ENCODE data around the gene NAV2. TPM values are rescaled to one million over a fixed set of nuclear protein-coding genes. Genes with fewer than 3 reads are reported as not detected.

Gene NAV2
- total RNA-seq, 1 experiment from 2014 or later = 32.3 TPM

GRCh38 chr11:19808076-19808911 is 95.7 kb downstream of the NAV2 start:
- DNase-seq (ENCODE audit: low read depth) = no peak

DNA sequence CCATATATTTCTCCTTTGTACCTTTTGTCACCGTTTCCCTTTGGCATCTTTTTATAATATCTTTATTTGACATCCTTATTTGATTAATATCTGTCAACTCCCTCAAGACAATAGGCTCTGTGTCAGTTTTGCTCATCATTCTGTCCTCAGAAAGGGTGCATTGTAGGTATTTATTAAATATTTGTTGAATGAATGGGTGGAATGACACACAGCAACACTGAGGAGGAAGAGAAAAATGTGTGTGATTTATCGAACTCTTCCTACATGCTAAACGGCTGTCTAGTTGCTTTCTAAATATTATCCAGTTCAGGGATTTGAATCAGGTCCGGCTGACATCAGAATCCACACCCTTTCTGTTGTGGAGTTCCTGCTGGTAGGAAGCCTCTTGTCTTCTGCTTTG is 98.2 kb downstream of the NAV2 start:
- DNase-seq (ENCODE audit: low read depth) = no peak

- DNase-seq (ENCODE audit: low read depth) = no peak
Observed at GRCh38 chr11:19811380-19811779, 98.7 kb downstream of the NAV2 start.

DNA sequence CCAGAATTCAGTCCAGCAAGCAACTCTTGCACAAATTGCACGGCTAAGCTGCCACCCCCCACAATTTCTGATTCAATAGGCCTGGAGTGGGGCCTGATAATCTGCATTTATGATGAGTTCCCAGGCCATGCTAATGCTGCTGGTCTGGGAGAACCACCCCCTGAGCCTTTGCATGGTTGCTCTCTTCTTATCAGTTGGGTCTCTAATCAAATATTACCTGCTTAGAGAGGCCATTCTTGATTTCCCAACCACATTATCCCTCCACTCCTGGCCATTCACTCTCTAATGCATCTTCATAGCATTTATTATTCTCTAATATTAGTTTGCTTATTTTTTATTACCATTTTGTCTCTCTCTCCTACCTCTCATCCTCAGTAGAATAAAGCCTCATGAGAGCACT is 99.5 kb downstream of the NAV2 start:
- no peak for DNase-seq (ENCODE audit: low read depth)

DNA sequence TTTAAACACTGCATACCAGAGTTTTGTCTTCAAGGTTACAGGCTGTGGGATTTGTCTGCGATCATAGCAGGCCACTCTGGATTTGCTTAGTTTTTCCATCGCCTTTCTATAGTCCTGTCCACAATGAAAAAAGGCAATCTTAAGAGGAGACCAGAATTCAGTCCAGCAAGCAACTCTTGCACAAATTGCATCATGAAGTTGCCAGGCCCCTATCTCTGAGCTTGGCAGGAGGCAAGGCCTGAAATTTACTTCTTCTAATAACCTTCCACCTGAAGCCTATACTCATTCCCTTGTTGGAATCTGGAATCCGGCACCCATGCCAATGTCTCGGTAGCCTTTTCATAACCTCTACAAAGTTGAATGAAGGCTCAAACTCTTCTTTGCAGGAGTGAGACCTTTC is 100.1 kb downstream of the NAV2 start:
- no peak for DNase-seq (ENCODE audit: low read depth)

DNA sequence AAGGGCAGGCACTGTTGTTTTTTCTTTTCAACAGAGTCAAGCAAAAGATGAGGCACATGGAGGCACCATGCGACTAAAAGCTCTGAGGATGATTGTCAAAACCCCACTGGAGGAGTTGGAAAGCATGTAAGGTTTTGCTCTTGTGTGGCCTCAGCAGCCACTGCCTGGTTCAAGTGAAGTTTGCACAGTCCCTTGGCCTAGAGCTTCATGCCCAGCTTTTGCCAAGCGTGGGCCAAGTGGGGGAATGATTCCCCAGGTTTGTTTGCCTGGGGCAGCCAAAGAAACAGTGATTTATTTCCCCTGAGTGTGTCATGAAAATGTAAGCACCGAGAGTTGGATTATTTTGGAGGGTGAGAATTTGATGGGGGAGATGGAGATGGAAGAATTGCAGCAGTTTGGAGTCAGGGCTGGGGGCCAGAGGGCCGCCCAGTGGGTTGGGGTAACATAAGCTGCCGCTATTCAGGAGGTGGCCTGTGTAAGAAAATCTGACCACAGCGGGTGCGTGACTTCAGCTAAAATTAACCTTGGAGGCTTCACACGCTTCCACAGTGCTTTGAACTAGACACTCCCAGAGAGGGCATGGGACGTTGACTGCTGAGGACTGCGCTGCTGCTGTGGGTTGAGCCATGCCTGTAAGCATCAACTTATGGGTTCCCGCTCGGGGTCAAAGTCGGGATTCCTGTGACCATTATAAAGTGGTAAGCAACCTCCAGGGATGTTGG is 100.7 kb downstream of the NAV2 start:
- no peak for DNase-seq (ENCODE audit: low read depth)

- DNase-seq (ENCODE audit: low read depth) = no peak
Observed at GRCh38 chr11:19814421-19814820, 101.8 kb downstream of the NAV2 start.

DNA sequence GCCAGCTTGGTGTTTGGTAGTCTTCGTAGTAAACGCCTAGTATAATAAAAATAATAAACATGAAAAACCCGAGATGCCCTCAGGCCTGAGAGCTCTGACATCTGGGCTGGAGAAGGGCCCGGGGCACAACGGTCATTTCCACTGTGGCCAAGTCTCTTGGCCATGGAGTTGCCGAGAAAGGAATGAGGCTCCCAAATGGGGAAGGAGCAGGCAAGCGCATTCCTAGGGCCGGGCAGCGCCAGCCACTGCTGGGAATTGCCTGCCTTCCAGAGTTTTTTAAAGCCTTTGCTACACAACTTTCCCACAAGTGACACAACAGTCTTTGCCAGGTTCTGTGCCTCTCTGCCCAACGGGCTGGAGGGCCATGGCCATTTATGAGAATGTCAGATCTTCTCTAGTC is 103.4 kb downstream of the NAV2 start:
- no peak for DNase-seq (ENCODE audit: low read depth)

GRCh38 chr11:19816817-19817216 is 104.2 kb downstream of the NAV2 start:
- no peak for DNase-seq (ENCODE audit: low read depth)

DNA sequence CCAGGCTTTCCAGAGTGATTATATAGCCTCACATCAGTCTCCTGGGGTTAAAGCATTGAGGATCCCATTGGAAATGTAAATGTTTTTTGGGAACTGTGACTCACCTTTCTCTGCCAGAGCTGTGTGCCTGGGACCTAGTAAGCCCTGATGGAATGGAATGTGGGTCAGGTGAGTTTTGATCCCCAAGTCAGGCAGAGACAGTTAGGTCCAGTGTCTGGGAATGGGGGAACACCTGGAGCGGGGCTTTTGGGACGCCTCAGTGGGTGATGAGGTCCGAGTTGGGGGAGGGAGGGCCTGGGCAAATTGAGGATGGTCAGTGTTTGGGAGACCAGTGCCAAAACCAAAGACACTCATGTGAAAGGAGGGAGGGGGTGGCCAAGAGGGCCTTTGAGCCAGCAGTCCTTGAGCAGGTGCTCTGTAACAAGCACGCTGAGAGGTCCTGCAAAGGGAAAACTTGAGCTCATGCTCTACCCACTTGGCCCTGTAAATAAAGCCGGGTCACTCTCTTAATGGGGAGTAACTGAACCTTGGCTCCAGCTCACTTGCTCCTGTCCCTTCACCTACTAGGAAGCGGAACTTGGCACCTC is 104.7 kb downstream of the NAV2 start:
- no peak for DNase-seq (ENCODE audit: low read depth)

DNA sequence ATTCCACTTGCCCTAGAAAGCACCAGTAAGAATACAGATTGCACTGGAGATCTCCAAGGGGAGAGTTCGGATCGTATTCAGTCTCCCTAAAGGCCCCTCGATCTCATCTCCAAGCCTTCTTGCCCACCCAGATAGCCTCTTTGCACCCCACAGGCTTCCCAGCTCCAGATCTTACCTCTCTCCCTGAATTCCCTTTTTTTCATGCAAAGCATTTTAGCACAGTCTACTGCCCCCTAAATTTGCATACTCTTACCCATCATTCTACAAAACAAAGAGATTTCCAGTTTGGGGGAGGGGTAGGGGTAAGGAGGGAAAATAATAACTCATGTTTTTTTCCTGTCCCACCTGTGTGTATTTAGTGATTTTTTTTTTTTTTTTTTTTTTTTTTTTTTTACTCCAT is 105.2 kb downstream of the NAV2 start:
- no peak for DNase-seq (ENCODE audit: low read depth)

- DNase-seq (ENCODE audit: low read depth) = no peak
Observed at GRCh38 chr11:19818619-19819018, 106.0 kb downstream of the NAV2 start.

GRCh38 chr11:19819148-19819547 is 106.5 kb downstream of the NAV2 start:
- no peak for DNase-seq (ENCODE audit: low read depth)

GRCh38 chr11:19820100-19820499 is 107.5 kb downstream of the NAV2 start:
- peak; percentile 22 for DNase-seq (ENCODE audit: low read depth)

DNA sequence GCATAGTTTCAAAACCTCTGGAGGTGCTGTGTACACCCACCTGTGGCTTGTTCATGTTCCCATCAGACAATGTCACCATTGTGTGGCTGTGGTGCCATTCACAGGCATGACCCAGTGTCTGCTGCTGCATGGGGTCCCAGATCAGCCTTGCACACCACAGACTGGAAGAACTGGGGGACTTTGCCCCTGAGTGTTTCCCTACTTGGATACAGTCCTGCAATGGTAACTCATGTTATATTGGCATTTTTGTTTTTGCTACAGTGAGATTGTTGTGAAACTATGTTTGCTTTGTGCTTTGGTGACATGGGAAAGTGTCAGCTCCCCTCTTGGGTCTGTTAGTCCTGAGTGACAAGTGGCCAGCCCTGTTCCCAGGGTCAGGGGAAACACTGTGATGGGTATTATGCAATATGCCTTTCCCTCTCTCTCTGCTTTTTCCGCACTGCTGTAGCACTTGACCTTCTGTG is 108.8 kb downstream of the NAV2 start:
- no peak for DNase-seq (ENCODE audit: low read depth)

GRCh38 chr11:19821993-19822392 is 109.4 kb downstream of the NAV2 start:
- DNase-seq (ENCODE audit: low read depth) = no peak

DNA sequence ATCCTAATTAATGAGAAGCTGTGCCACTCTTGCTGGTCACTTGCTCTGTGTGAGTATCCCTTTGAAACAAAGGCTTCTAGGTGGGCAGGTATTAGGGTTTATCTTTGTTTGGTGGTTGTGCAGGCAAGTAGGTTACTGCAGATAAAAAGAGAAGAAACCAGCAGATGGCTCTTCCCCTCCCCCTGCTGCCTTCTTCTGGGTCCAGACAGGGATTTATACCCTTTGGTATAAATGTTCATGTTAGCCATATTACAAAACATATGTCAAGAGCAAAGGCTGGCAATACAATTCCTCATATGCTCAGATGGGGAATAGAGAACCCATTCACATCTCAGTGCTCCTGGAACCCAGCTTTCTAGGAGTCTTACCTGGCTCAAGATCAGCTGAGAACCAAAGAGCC is 109.9 kb downstream of the NAV2 start:
- DNase-seq (ENCODE audit: low read depth) = no peak

DNA sequence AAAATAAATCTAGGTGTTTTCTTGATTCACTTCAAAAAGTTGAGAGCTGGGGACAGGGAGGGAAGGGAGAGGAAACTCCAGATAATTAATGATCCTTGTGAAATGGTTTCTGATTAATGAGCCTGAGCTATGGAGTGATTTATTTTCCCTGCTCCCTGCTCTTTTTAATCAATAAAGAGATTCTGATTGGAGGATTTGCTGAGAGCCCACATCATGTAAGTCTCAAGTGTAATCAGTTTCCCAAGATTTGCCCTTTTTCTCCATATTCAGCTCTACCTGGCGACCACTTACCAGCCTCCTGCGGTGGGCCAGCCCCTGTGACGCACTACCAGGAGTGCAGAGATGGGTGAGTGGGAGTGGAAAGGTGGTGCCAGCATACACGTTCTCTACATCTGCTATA is 114.0 kb downstream of the NAV2 start:
- no peak for DNase-seq (ENCODE audit: low read depth)

DNA sequence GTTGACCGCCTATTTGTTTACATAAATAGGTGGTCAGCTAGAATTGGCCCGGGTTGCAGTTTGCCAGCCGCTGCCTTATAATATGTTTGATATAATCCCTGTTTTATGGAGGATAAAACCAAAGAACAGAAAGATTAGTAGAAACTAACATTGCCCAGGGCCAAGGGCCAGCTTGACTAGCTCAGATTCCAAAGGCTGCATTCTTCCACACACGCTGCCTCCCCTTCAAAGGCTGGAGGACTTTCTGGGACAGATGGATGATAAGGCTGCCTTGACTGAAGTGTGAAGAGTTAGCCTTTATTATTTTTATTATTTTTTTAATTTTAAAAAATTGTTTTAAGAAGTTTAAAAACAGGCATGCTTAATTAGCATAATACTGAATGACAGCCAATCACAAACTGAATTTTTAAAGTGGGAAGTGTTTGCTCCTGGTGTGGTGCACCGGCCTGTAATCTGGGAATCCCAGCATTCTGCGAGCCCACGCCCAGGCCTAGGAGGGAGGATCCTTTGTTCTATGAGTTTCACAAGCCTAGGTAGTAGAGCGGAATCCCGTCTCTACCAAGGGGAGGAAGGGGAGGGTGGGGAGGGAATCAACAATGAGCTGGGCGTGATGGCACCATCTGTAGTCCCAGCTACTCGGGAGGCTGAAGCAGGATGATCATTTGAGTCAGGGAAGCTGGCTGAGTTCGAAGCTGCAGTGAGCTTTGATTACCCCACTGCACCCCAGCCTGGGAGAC is 114.9 kb downstream of the NAV2 start:
- no peak for DNase-seq (ENCODE audit: low read depth)

DNA sequence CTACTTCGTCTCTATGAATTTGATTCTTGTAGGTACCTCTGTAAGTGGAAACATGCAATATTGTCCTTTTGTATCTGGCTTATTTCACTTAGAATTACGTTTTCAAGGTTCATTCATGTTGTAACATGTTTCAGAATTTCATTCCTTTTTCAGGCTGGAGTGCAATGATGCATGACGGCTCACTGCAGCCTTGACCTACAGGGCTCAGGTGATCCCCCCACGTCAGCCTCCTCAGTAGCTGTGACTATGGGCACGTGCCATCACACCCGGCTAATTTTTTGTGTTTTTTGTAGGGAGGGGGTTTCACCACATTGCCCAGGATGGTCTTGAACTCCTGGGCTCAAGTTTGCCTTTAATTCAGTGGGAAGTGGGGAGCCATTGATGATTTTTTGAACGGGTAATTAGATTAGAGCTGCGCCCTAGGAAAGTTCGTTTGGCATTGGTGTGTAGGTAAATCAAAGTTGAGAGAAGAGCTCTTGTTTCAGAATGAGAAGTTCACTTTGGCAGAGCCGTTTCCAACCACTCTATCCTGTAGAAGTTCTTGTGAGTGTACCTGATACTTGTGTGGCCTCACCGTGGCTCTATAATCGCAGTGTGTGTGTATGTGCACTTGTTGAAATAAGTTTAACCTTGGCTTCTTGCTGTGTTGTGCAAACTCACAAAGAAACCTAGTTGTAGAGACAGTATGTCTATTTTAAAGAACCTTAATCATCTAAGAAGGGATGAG is 115.9 kb downstream of the NAV2 start:
- DNase-seq (ENCODE audit: low read depth) = no peak

Measured in LHCN-M2 (cell line).